GM19099 (cell line): Measurements from ENCODE around the gene SAMD4B.

Experiments used
- POLR2A ChIP-seq: IDR thresholded peaks from 3 replicates; pipeline ENCODE4 v1.6.1; 2011; ENCODE audit warnings: low read depth; ENCODE audit not compliant: insufficient read length; ENCODE audit errors: extremely low read depth

Gene SAMD4B

DNA sequence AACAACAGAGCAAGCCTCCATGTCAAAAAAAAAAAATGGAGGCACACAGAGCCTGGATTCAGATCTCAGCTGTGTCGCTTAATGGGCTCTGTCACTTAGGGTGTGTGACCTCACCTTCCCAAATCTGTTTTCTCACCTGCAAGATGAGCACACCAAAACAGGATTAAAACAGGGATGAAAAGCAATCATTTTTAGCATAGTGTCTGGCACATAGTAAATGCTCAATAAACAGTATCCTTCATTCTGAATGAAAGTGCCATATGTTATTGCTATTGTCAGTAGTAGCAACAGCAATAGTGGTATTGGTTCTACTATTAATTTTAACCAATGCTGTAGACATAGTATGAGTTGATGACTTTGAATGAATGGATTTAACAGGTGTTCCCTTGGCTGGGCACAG, 23.3 kb downstream of the SAMD4B start:
- TF ChIP-seq POLR2A = no peak

DNA sequence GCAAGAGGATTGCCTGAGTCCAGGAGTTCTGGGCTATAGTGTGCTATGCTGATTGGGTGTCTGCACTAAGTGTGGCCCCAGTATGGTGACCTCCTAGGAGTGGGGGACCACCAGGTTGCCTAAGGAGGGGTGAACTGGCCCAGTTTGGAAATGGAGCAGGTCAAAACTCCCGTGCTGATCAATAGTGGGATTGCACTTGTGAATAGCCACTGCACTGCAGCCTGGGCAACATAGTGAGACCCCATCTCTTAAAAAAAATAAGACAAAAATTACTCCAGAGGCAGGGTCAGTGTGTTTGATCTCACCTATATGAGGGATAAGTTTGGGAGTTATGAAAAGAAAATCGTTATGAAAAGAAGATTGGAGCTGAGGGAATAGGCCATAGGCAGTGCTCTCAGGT, 27.0 kb downstream of the SAMD4B start:
- TF ChIP-seq POLR2A = no peak

GRCh38 chr19:39370735-39371134, 28.5 kb downstream of the SAMD4B start:
- no peak for TF ChIP-seq POLR2A

GRCh38 chr19:39372047-39372802, 30.0 kb downstream of the SAMD4B start:
- no peak for TF ChIP-seq POLR2A

DNA sequence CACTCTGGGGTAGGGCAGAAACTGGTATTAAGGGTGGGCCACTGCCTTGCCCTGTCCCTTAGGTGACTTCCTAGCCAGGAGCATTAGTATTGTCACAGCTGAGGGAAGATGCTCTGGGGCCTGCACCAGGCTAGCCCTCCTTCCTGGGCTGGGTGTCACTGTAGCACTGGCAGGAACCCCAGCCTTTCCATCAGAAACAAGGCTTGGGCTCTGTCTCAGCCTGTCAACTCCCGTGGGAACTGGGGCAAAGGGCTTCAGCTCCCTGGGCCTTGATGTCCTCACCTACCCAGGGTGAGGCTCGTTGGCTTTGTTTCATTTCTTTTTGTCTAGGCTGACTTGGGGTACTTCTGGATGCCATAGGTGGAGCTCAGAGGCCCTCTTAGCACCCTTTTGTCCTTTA, 30.7 kb downstream of the SAMD4B start:
- no peak for TF ChIP-seq POLR2A

GRCh38 chr19:39375929-39376328, 33.7 kb downstream of the SAMD4B start:
- TF ChIP-seq POLR2A = no peak

- TF ChIP-seq POLR2A = no peak
Observed at GRCh38 chr19:39377373-39378362, 35.4 kb downstream of the SAMD4B start.

- TF ChIP-seq POLR2A = no peak
Observed at GRCh38 chr19:39379865-39380396, 37.7 kb downstream of the SAMD4B start.

DNA sequence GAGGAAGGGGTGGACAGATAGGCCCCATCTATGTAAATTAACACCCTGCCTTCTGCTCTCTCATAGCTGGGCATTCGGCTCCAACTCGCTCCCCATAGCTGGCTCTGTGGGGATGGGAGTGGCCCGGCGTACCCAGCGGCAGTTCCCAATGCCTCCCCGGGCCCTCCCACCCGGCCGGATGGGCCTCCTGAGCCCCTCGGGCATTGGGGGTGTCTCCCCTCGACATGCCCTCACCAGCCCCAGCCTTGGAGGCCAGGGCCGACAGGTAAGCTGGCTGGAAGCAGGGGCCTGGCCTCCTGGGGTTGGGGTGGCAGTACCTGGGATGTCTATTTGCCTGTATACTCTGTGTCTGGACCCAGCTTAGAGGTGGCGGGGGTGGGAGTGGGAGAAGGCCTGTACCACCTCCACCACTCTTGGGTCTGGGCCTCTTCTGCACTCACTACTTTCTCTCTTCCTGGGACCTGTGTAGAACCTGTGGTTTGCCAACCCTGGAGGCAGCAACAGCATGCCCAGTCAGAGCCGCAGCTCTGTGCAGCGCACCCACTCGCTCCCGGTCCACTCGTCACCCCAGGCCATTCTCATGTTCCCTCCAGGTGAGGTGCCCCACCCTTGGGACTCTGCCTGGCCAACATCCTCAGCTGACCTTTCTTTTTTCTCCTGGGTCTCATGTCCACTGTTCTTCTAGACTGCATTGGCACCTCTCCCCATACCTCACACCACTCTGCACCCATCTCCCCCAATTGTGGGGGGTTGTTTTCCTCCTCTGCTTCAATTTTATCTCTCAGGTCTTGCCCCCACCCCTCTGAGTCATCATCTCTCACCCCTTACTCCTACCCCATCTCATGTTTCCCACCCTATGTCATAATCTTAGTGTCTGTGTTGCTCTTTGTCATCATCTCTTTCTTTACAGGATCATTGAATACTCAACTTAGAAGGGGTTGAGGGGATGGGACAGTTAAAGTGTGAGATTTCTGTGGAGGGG, 38.6 kb downstream of the SAMD4B start:
- no peak for TF ChIP-seq POLR2A

DNA sequence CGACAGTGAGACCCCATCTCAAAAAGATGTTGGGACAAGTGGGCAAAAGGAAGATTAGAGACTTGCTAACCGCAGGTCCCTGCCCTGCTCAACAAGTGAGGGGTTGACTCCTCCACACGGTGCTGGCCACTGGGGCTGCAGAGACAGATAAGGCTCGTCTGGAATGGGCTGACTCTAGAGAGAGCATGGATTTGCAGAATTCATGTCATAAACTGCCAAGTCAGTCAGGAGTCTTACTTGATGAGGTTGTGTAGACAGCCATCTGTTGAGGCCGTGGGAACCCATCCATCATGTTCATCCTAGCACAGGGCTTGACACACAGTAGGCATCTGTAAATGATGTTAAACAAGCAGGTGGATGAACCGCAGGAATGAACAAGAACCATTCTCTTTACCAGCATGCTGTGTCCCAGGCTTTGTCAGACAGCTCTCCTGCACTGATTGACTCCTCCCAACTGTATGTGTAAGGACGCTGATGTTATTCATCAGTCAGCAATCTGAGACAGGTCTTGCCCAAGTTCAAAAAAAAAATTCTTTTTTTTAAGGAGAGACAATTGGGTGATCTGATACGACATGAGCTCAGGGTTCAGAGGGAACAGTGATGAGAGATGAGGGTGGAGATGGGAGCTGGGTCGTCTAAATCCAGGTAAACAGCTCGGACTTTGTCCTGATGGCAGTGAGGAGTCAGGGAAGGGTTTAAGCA, 39.8 kb downstream of the SAMD4B start:
- no peak for TF ChIP-seq POLR2A

GRCh38 chr19:39382991-39383828, 41.0 kb downstream of the SAMD4B start:
- no peak for TF ChIP-seq POLR2A

DNA sequence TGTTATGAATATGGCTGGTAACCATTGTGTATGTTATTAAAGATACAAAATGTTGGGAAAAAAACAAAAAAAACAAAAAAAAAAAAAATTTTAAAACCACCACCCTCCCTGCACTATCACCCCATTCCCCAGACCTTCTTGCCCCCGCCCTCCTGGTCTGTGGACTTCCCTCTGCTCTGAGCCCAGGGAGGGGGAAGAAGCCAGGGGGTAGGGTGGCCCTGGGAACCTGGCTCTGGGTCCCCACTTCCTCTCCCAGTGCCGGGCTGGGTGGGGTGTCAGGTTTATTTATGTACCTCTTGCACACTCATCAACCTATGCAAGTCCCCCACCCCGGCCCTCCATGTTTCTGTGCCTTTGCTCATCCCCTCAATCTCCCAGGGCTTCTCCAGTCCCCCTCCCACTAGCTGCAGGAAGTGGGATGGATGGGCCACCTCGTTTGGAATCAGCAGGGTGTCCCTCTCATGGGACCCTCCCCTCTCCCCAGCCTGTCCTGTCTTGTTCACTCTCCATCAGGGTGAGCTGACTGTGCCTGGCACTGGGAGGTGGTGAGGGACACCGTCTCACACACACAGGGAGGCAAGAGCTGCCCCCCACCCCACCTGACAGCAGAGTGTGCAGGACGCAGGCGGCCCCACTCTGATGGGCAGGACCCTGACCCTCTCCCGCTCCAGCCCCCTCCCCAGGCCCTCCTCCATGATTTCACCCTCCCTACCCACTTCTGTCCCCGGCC, 42.8 kb downstream of the SAMD4B start:
- TF ChIP-seq POLR2A = no peak
